ENCODE data around the gene CLEC5A.
"Not testable (repeated sequence)": the region's sequence is repeated elsewhere in the genome, so short reads cannot be mapped to it uniquely, and the experiment has no call there.

DNA sequence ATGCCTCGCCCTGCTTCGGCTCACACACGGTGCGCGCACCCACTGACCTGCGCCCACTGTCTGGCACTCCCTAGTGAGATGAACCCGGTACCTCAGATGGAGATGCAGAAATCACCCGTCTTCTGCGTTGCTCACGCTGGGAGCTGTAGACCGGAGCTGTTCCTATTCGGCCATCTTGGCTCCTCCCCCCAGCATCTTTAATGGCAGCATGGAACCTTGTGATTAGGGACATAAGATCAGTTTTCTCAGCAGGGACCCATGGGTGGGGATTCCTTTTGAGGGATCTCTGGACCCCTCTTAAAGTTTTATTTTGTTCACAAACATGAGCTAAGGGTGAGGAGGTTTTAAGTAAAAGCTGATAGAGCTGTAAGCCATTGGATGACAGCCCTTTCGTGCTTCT, 39.2 kb upstream of the CLEC5A start:
- TF ChIP-seq, protein P1, sequence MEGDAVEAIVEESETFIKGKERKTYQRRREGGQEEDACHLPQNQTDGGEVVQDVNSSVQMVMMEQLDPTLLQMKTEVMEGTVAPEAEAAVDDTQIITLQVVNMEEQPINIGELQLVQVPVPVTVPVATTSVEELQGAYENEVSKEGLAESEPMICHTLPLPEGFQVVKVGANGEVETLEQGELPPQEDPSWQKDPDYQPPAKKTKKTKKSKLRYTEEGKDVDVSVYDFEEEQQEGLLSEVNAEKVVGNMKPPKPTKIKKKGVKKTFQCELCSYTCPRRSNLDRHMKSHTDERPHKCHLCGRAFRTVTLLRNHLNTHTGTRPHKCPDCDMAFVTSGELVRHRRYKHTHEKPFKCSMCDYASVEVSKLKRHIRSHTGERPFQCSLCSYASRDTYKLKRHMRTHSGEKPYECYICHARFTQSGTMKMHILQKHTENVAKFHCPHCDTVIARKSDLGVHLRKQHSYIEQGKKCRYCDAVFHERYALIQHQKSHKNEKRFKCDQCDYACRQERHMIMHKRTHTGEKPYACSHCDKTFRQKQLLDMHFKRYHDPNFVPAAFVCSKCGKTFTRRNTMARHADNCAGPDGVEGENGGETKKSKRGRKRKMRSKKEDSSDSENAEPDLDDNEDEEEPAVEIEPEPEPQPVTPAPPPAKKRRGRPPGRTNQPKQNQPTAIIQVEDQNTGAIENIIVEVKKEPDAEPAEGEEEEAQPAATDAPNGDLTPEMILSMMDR (IDR thresholded peaks at IDR 0.05; ENCODE audit: low read length) = not testable (repeated sequence)
- TF ChIP-seq EZH2 (optimal IDR thresholded peaks at IDR 0.05; ENCODE audit: low read depth, low read length); EZH2phosphoT487 (IDR thresholded peaks at IDR 0.05; ENCODE audit: low read length): not testable (repeated sequence)

Measured in MM.1S (cell line).